ENCODE measurements around the gene FAAH.

GRCh38 chr1:46372431-46372830 is 21.7 kb upstream of the FAAH start:
- no peak for TF ChIP-seq REST (IDR thresholded peaks at IDR 0.05; ENCODE audit: low read depth)
- no peak for TF ChIP-seq USF1 (IDR thresholded peaks at IDR 0.05)
